ENCODE results near the gene MRPL9.

The MRPL9 gene

GRCh38 chr1:151809290-151809984, 46.1 kb upstream of the MRPL9 start:
- H3K9me3 ChIP-seq (ENCODE audit: control insufficient read depth, insufficient read depth, low read length), result no peaks in the 10 kb centered on the region
- H3K9me2 ChIP-seq (replicated peaks; ENCODE audit: control insufficient read depth, low read length), result no peaks in the 10 kb centered on the region
- no peaks in the 10 kb centered on the region for H3K79me2 ChIP-seq (ENCODE audit: control insufficient read depth, low read length)
- no peaks in the 10 kb centered on the region for H4K20me1 ChIP-seq (ENCODE audit: control insufficient read depth, insufficient read depth, low read depth, low read length)
- H3K36me3 ChIP-seq (ENCODE audit: control insufficient read depth, low read length), result no peaks in the 10 kb centered on the region
- no peak for TF ChIP-seq CTCF (IDR thresholded peaks at IDR 0.05; ENCODE audit: low read depth, low read length, poor library complexity, severe bottlenecking)
- TF ChIP-seq EZH2phosphoT487 (IDR thresholded peaks at IDR 0.05; ENCODE audit: borderline replicate concordance, low read length), result no peak
- H3K27me3 ChIP-seq (ENCODE audit: control insufficient read depth, low read length), result peaks cover 7% of the 10 kb centered on the region
- H3K4me3 ChIP-seq (ENCODE audit: low read length), result no peak overlapping the region
- H3K4me1 ChIP-seq (ENCODE audit: control insufficient read depth, low read length), result peaks cover 7% of the 10 kb centered on the region
- no peak overlapping the region for H3K4me2 ChIP-seq (ENCODE audit: low read length)
- H3F3A ChIP-seq (ENCODE audit: control insufficient read depth, insufficient read depth), result no peaks in the 10 kb centered on the region
- no peak overlapping the region for H3K27ac ChIP-seq (ENCODE audit: low read depth, low read length)

GRCh38 chr1:151807766-151808165, 44.5 kb upstream of the MRPL9 start:
- Histone ChIP-seq H3K27me3 (ENCODE audit: control insufficient read depth, low read length) (peaks cover 10% of the 10 kb centered on the region), H3K36me3 (ENCODE audit: control insufficient read depth, low read length) (no peaks in the 10 kb centered on the region), H3K4me3 (ENCODE audit: low read length) (no peak overlapping the region), H3K4me2 (ENCODE audit: low read length) (no peak overlapping the region), H3K79me2 (ENCODE audit: control insufficient read depth, low read length) (no peaks in the 10 kb centered on the region), H3K9me2 (replicated peaks; ENCODE audit: control insufficient read depth, low read length) (no peaks in the 10 kb centered on the region), H4K20me1 (ENCODE audit: control insufficient read depth, insufficient read depth, low read depth, low read length) (no peaks in the 10 kb centered on the region), H3K4me1 (ENCODE audit: control insufficient read depth, low read length) (peaks cover 13% of the 10 kb centered on the region), H3K27ac (ENCODE audit: low read depth, low read length) (no peak overlapping the region), H3K9me3 (ENCODE audit: control insufficient read depth, insufficient read depth, low read length) (no peaks in the 10 kb centered on the region), H3F3A (ENCODE audit: control insufficient read depth, insufficient read depth) (no peaks in the 10 kb centered on the region)
- TF ChIP-seq CTCF (IDR thresholded peaks at IDR 0.05; ENCODE audit: low read depth, low read length, poor library complexity, severe bottlenecking), result no peak
- TF ChIP-seq EZH2phosphoT487 (IDR thresholded peaks at IDR 0.05; ENCODE audit: borderline replicate concordance, low read length), result no peak

- H3K4me1 ChIP-seq (ENCODE audit: control insufficient read depth, low read length), result peaks cover 13% of the 10 kb centered on the region
Observed at GRCh38 chr1:151807131-151807530, 43.8 kb upstream of the MRPL9 start.

More at GRCh38 chr1:151807131-151807530, 43.8 kb upstream of the MRPL9 start:
- no peaks in the 10 kb centered on the region for H4K20me1 ChIP-seq (ENCODE audit: control insufficient read depth, insufficient read depth, low read depth, low read length)
- no peaks in the 10 kb centered on the region for H3F3A ChIP-seq (ENCODE audit: control insufficient read depth, insufficient read depth)
- no peaks in the 10 kb centered on the region for H3K9me3 ChIP-seq (ENCODE audit: control insufficient read depth, insufficient read depth, low read length)
- H3K27me3 ChIP-seq (ENCODE audit: control insufficient read depth, low read length), result peaks cover 10% of the 10 kb centered on the region
- no peak overlapping the region for H3K4me2 ChIP-seq (ENCODE audit: low read length)
- no peaks in the 10 kb centered on the region for H3K36me3 ChIP-seq (ENCODE audit: control insufficient read depth, low read length)
- TF ChIP-seq EZH2phosphoT487 (IDR thresholded peaks at IDR 0.05; ENCODE audit: borderline replicate concordance, low read length) (no peak), CTCF (IDR thresholded peaks at IDR 0.05; ENCODE audit: low read depth, low read length, poor library complexity, severe bottlenecking) (no peak)
- no peak overlapping the region for H3K27ac ChIP-seq (ENCODE audit: low read depth, low read length)
- H3K9me2 ChIP-seq (replicated peaks; ENCODE audit: control insufficient read depth, low read length), result no peaks in the 10 kb centered on the region
- H3K79me2 ChIP-seq (ENCODE audit: control insufficient read depth, low read length), result no peaks in the 10 kb centered on the region
- no peak overlapping the region for H3K4me3 ChIP-seq (ENCODE audit: low read length)
